ENCODE results near the gene GUCY1A2. TPM values are rescaled to one million over a fixed set of nuclear protein-coding genes. Genes with fewer than 3 reads are reported as not detected.
"Not testable (repeated sequence)": the region's sequence is repeated elsewhere in the genome, so short reads cannot be mapped to it uniquely, and the experiment has no call there.

Gene GUCY1A2
- total RNA-seq, 1 donor from 2014 or later = 108 TPM

DNA sequence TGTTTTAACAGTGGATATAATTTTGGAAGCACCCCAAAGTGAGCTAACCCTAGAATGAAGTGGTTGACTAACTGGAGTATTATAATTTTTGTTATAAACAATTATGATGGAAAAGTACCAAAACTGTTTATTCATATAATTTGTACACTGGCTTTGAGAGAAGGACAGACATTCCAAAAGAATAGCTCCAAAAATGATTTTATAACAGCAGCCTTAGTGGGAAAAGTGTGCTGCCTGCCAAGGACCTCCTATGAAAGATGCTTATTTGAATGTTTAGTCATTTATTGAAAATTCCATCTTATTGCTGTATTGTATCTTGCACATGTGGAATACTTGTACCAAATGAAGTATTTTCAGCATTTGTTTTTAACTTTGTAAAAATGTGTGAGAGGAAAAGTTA, 169.8 kb downstream of the GUCY1A2 start:
- FAIRE-seq (no peak), DNase-seq (ENCODE audit: low spot score in 2 of 2) (no peak)

DNA sequence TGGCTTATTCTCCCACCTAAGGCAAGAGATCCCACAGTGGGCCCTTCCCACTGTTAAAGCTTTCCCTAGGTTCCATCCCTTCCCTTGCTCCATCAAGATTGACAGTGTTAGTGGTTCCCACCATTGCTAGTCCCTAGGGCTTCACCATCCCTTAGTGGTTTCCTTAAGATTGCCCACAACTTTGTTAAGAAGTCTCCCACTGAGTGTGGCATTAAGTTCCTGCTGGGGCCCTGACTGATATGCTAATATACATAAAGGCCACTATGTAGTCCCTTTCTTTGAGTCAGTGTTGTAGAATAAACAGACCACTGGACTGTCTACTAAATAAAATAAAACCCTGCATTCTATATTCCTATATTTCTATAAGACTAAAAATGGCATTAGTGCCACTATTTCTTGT, 176.1 kb downstream of the GUCY1A2 start:
- FAIRE-seq = no peak
- no peak for DNase-seq (ENCODE audit: low spot score in 2 of 2)

DNA sequence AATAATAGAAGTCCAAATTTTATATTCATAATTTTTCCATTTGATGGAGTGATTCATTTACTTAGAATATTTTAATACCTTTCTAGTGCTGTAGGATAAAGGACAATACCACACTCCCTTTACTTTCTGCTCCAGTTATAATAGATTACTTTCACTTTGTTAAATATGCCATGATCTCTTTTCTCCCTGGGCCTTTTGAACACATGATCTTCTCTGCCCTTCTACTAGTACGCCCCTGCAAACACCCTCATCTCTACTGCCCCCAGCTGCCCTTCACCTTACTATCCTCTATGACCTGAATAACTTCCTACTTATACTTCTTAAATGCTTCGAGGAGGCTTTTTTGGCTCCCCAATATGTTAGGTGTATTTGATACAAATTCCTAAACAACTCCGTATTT, 177.3 kb downstream of the GUCY1A2 start:
- no peak for FAIRE-seq
- DNase-seq (ENCODE audit: low spot score in 2 of 2) = no peak

DNA sequence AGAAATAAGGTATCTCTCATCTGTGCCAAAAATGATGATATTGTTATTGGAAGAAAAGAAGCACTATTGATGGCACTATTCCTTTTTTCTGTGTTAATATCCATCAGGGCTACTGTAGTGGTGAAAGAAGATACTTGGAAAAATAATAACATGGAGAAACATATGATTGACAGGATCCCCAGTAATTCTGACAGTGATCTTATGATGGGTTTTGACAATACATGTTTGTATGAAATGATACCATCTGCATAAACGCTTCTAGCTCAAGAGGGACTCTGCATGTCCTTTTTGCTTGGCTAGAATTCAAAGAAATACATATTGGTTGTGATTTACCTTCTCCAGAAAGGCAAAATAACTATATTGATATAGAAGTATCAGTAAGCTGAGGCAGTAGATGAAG, 178.1 kb downstream of the GUCY1A2 start:
- DNase-seq (ENCODE audit: low spot score in 2 of 2) = no peak
- no peak for FAIRE-seq

DNA sequence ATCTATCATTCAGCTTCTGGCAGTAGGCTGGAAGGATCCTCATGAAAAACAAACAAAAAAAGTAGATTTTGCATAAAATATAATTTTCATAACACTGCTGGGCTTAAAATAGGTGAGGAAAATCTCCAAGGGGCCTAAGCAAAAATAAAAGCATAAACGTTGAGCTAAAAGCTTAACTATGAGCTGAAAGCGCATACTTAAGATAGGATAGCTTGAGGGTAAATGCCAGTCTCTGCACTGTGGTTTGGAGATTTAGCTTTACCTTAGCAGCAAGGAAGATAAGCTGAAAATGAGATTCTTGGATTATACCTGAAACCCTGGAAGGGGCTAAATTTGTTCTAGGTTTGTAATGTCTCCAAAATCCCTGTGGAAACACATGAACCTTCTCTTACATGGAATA, 183.7 kb downstream of the GUCY1A2 start:
- DNase-seq (ENCODE audit: low spot score in 2 of 2) (no peak), FAIRE-seq (no peak)

DNA sequence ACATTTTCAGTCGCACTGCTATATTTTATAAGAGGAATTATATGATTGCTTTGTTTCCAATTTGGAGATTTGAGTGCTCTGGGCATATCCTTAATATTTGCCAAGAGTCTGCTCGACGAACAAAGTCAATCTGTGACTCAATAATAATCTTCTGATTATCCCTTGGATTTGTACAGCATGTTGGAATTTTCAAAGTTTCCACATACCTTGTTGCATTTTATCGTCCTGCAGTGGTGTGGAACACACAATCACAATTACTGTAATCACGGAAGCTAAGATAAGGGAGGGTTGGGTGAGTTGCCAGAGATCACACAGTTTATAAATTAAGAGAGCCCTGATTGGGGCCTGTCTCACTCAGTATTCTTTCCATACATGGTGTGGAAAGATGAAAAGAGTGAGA, 189.3 kb downstream of the GUCY1A2 start:
- DNase-seq (ENCODE audit: low spot score in 2 of 2) = no peak
- FAIRE-seq = no peak

DNA sequence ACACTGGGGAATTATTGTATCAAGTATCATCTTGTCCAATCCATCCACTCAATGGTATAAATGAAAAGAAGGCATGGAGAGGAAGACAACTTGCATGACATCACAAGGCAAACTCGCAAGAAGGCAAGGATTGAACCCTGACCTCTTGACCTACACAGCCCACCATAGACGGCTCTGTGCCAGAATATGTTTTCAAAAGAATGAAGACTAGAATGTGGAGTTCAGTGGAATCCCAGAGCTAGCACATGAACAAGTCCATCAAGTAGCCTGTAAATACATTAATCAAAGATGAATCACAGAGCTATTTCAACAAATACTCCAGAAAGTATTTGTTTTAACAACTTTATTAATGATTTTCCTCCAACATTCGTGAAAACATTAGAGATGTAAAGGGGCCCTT, 189.7 kb downstream of the GUCY1A2 start:
- FAIRE-seq (no peak), DNase-seq (ENCODE audit: low spot score in 2 of 2) (no peak)

DNA sequence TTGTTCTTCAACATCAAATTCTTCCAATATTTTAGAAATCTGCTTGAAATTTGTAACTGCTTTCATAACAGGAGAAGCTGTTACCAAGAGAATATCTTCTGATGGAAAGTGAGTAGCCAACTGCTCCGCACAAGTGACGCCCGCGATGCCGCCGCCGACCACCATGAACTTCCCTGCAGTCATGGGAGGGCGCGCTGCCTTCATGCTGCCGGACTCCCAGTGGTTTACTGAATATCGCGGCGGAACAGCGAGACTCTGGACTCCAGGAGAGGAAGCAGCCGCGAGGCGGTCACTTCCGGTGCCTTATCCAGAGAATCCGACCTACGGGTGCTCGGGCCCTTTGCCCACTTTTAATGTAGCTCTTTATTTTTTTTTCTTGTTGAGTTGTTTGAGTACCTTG, 190.6 kb downstream of the GUCY1A2 start:
- no peak for DNase-seq (ENCODE audit: low spot score in 2 of 2)
- FAIRE-seq = no peak

DNA sequence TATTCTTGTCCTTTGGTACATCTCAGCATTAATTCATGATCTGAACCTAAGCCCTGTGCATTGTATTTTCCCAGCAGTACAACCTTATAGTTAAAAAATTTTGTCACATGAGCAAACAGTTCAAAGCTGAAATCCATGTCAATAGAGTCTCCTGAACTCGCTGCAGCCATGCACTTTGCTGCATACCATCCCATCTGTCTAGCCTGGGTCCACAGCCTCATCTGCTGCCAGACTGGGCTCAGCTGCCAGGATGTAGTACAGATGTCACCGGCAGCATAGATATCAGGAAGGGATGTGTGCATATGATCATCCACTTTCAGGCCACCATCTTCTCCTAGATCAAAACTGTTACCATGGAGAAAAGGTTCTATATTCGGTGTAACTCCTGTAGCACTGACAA, 191.7 kb downstream of the GUCY1A2 start:
- FAIRE-seq = not testable (repeated sequence)

DNA sequence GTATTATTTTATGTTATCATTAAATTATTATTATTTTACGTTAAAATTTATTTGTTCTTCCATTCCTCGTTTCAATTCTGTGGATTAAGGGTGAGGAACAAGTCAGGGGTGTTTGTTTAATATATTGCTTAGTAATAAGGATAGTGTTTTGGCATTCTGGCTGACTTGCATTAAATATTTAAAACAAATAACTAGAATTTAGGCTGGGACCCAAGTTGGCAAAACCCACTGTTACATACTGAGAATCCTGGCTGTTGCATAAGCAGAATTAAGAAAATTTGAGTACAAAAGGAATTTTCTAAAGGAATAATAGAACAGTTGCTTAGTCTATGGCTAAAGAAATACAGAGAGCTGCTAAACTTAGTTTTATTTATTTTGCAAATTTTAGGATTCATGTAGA, 196.4 kb downstream of the GUCY1A2 start:
- no peak for DNase-seq (ENCODE audit: low spot score in 2 of 2)
- no peak for FAIRE-seq

More for the DNA sequence above, 191.7 kb downstream of the GUCY1A2 start:
- not testable (repeated sequence) for DNase-seq (ENCODE audit: low spot score in 2 of 2)

DNA sequence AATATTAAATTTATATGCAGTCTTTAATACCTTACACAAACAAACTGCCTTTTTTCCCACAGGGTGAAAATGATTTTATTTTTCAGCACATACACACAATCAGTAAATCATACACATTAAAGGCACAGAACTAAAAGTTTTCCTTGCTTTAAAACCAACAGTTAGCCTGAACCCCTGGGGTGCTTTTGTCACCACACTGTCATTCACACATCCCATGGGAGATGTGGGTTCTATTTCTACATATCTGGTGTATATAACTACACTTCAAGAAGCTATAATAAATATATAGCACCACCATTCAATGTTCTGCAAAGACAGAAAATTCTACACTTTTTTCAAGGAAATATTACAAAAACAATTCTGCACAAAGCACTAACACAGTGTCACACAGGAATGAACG, 197.0 kb downstream of the GUCY1A2 start:
- FAIRE-seq (no peak), DNase-seq (ENCODE audit: low spot score in 2 of 2) (no peak)

DNA sequence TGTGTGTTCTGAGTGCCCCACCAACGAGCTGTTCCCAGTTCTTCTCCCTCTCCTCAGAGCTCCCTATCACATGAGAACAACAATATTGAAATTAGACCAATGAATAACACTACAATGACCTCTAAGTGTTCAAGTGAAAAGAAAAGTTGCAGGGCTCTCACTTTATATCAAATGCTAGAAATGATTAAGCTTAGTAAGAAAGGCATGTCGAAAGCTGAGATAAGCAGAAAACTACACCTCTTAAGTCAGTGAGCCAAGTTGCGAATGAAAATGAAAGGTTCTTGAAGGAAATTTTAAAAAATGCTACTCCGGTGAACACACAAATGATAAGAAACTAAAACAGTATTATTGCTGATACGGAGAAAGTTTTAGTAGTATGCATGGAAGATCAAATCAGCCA, 199.8 kb downstream of the GUCY1A2 start:
- FAIRE-seq (no peak), DNase-seq (ENCODE audit: low spot score in 2 of 2) (no peak)

DNA sequence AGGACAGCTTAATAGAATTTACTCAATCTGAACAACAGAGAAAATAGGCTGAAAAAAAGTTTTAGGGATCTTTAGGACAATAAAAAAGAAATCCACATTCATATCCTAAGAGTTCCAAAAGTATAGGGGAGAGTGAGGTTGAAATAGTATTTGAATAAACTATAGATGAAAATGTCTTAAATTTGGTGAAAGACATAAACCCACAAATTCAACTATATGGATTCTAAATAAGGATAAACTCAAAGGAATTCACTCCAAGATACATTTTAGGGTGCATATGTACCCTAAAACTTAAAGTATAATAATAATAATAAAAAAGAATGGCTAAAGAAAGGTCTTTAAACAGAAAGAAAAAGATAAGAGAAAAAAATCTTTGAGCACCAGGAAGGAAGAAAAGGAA, 203.1 kb downstream of the GUCY1A2 start:
- DNase-seq (ENCODE audit: low spot score in 2 of 2) = no peak
- no peak for FAIRE-seq

DNA sequence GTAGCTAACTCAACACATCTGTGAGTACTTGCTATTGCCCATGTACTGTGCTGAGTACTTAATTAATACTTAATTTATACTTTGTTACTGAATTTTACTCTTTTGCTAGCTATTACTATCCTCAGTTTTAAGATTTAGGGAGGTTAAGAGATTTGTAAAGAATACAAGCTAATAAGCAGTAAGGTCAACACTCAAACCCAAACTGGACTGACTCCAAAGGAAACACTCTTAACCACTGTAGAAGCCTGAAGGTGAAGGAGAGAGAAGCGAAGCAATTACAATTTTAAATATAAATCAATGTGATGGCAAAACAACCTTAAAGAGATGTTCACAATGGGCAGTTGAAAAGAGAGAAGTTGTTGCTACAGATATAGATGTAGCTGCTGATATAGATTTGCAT, 204.5 kb downstream of the GUCY1A2 start:
- no peak for FAIRE-seq
- no peak for DNase-seq (ENCODE audit: low spot score in 2 of 2)

DNA sequence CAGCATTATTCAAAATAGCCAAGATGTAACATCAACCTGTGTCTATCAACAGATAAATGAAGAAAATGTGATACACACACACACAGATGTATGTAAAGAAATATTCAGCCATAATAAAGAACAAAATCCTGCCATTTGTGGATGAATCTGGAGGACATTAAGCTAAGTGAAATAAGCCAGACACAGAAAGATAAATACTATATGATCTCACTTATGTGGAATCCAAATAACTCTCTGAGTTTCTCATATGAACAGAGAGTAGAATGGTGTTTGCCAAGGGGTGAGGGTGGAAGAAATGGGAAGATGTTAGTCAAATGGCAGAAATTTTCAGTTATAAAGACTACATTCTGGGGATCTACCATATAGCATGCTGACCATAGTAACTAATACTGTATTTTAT, 224.2 kb downstream of the GUCY1A2 start:
- no peak for FAIRE-seq

DNA sequence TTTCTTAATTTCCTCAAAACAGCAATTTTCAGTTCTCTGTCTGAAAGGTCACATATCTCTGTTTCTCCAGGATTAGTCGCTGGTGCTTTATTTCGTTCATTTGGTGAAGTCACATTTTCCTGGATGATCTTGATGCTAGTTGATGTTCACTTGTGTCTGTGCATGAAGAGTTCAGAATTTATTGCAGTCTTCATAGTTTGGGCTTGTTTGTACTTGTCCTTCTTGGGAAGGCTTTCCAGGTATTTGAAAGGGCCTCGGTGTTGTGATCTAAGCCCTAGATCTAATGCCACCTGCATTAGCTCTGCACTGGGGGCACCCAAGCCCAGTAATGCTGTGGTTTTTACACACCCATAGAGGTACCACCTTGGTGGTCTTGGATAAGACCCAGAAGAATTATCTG, 228.9 kb downstream of the GUCY1A2 start:
- FAIRE-seq = no peak
- no peak for DNase-seq (ENCODE audit: low spot score in 2 of 2)

More for the DNA sequence above, 224.2 kb downstream of the GUCY1A2 start:
- DNase-seq (ENCODE audit: low spot score in 2 of 2) = no peak

DNA sequence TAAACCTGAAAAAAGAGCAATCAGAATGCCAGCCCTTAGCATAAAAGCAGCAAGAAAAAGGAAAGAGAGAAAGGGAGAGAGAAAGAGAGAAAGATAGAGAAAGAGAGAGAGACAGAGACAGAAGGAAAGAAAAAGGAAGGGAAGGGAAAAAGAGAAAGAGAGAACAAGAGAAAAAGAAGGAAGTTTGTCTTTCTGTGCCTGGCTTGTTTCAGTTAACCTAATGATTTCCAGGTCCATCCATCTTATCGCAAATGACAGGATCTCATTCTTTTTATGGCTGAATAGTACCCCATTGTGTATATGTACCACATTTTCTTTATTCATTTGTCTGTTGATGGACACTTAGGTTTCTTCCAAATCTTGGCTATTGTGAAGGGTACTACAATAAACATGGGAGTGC, 230.8 kb downstream of the GUCY1A2 start:
- FAIRE-seq = no peak

DNA sequence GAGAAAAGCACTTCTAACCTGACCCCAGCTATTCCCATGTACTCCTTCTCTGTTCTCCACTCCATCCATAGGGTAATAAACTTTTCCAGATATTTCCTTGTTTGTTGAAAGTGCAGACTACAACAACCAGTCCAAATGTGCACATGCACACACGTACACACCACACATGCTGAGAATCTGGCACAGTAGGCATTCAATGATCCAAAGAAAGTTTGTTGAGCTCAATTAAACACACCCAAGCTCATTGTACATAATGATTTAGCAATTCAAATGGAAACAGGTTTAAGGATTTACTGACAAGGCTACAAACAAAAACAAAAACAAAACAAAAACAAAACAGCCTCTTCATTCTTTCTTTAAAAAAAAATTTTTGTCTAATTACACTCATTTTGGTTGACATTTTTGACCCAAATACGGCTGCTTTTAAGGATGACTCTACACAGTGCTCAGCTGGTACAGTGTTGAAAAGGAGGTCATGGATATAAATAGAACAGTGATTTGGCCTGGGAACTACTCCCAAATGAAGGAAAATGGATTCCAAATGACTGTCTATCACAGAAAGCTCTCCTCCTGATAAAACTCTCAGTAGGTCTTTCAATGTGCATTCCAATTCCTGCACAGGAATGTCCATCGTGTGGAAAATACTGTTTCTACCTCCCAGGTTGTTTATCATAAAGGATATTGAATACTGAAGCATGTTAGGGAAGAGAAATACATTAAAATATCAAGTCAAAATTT, 232.2 kb downstream of the GUCY1A2 start:
- FAIRE-seq = no peak
- peak in 1 of 2 donors; percentile 2 for DNase-seq (ENCODE audit: low spot score in 2 of 2)

More for the DNA sequence above, 230.8 kb downstream of the GUCY1A2 start:
- no peak for DNase-seq (ENCODE audit: low spot score in 2 of 2)

DNA sequence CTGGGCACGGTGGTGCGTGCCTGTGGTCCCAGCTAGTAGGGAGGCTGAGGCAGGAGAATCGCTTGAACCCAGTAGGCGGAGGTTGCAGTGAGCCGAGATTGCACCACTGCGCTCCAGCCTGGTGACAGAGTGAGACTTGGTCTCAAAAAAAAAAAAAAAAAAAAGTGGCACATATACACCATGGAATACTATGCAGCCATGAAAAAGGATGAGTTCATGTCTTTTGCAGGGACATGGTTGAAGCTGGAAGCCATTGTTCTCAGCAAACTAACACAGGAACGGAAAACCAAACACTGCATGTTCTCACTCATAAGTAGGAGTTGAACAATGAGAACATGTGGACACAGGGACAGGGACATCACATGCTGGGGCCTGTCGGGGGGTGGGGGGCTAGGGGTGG, 241.0 kb downstream of the GUCY1A2 start:
- DNase-seq (ENCODE audit: low spot score in 2 of 2); FAIRE-seq: not testable (repeated sequence)

DNA sequence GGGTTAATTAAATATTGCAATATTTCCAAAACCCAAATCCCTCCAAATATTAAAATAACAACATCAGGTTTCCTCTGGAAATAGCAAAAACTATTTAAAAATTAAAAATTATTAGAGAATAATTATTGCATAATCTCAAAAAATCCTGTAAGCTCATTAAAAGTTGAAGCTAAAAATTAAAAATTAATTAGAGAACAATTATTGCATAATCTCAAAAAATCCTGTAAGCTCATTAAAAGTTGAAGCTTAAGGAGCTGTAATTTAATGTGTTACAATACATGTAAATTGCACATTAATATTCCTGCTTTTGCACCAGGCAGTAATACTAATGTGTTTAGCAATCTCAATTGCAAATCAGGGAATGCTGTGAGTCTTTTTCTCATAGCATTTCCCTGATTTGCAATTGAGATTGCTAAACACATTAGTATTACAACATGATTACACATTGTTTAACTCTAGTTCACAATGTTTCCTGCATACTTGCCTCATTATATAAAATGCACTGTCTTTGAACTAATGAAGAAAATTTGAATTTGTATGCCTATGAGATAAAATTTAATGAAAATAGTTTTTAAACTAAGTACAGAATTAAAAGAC, 247.7 kb downstream of the GUCY1A2 start:
- DNase-seq (ENCODE audit: low spot score in 2 of 2) = no peak

DNA sequence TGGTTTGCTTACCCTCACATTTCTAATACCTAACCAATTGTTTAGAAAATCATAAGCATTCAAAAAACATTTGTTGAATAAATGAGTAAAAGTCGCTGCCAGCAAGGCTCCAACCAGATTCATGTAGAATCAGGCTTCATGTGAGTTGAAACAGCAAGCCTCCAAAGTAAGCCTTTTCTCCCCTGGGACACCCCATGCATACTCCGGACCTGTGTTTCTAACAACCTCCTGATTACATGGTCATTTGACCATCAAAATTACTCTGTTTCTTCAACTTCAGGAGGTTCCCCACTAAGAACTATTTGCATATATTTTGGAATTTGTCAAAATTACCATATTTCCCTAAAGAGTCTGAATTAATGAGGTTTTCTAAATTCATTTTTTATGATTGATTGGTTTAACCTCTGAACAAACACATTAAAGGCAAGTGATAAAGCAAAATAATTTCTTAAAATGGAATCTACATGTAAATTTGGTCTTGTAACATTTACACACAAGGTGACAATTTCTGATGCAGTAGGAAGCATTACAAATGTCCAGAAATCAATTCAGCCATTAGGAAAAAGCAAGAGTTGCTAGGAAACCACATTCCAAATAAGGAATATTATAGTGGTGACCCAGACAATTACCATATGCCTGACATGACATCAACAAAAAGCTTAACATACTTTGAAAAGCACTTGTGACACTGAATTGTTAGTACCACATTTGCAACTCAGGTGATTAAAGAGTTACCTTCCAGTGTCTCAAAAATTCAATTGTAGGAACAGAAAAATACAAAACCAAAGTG, 252.6 kb downstream of the GUCY1A2 start:
- DNase-seq (ENCODE audit: low spot score in 2 of 2) = no peak

More for the DNA sequence above, 247.7 kb downstream of the GUCY1A2 start:
- no peak for FAIRE-seq

More for the DNA sequence above, 252.6 kb downstream of the GUCY1A2 start:
- FAIRE-seq = no peak
